Measurements from ENCODE around the gene MMP3.

Gene MMP3

GRCh38 chr11:102788334-102788995 lies 54.9 kb downstream of the MMP3 start:
- no peak for DNase-seq
